Stimulated activated CD8-positive, alpha-beta memory T cell treated with anti-CD3 and anti-CD28 coated beads, Interleukin-12 subunit alpha, Interleukin-12 subunit beta, amount 100 ng/mL, for 1 hour (primary cell): Measurements from ENCODE around the gene ENPEP.
"Not testable (repeated sequence)": the region's sequence is repeated elsewhere in the genome, so short reads cannot be mapped to it uniquely, and the experiment has no call there.

Source experiments
- DNase-seq: peaks from one replicate; pipeline ENCODE4 v3.0.0-alpha.2; 2020; ENCODE audit warnings: low read depth

ENPEP gene

DNA sequence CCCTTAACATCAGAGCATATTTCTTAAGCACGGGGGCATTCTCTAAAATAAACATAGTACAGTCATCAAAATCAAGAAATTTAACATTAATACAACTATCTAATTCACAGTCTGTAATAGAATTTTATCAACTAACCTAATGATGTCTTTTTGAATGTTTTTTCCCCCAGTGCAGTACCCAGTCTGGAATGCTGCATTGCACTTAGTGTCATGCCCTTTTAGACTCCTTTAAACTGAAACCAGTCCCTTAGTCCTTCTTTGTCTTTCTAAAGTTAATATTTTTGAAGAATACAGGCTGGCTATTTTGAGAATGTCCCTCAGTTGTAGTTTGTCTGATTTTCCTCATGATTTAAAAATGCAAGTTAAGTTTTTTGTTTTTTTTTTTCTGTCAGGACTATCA lies 9.5 kb downstream of the ENPEP start:
- DNase-seq: no peak

DNA sequence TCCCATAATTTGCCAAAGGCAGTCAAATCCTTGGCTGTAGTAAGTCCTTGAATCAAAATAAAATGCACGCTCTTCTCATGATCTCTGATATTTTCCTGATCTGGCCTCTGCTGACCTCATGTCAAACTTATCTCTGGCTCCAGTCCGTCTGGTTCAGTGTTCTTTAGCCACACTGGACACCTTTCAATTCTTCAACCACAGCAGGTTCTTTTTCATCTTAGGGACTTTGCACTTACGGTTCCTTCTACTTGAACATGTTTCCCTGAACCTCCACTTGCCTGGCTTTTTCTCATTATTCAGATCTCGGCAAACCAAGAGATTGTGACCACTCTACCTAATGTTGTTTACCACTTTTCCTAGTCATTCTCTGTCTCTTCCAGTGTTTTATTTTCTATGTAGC lies 10.3 kb downstream of the ENPEP start:
- DNase-seq: no peak

DNA sequence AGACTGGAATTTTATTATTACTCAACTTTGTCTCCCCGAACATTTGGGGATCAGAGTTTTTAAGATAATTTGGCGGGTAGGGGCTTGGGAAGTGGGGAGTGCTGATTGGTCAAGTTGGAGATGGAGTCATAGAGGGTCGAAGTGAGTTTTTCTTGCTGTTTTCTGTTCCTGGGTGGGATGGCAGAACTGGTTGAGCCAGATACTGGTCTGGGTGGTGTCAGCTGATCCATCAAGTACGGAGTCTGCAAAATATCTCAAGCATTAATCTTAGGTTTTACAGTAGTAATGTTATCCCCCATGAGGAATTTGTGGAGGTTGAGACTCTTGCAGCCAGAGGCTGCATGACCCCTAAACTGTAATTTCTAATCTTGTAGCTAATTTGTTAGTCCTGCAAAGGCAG lies 10.9 kb downstream of the ENPEP start:
- not testable (repeated sequence) for DNase-seq

DNA sequence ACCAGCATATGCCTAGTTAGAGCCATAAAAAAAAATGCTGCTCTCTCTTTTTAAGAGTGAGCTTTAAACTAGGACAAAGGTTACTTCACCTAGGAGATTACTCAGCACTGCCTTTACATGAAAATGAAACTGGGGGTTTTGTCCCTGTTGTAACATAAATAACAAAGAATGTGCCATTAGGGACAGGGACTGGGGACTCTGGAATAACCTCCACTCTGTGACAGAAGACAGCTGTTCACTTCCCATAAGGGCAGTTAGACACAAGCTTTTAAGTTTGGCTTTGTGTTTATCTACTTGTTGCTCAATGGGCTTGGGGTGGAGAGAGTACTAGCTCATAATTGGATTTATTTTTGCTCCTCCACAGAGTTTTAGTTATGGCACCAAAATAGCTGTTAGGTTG lies 11.9 kb downstream of the ENPEP start:
- no peak for DNase-seq

DNA sequence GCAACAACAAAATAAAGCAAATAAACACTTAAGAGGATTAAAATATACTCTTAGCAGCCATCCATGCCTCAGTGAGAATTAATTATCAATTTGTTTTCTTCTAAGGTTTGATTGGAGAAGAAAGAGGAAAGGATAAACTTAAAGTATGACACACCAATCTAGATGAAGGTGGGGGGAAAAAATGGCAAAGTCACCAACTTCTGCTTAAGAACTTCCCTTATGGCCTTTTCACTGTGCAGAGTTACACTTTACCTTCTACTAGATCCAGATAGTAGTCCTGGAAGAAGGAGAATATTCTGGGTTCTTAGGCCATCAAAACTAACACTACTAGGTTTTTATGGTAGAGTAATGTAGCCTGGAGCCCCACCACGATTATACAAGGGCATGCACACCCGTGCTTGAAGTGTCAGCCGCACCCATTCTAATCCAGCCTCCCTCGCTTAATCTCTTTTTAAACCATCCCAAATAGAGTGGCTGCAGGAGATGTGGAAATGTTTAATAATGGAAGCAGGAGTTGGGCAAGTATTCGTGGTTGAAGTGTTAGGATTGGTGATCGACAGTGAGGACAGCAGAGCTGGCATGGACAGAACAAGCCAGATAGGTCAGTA lies 14.1 kb downstream of the ENPEP start:
- no peak for DNase-seq

DNA sequence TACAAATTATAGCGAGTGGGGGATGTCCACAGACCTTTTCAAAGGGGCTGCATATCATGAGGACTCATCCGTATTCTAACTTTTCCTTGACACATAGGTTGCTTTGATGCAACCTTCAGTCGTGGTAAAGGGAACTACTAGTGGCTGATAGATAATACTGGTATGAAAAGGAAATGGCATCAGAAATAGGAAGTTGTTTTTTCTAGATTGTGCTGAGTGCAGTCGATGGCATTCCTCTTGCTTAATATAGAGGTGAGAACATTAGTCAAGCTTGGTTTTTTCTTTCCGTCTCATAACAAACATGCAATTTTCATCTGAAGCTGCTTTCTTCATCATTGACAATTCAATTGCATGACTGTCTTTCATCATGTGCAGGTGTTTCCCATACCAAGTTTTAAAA lies 16.6 kb downstream of the ENPEP start:
- no peak for DNase-seq

DNA sequence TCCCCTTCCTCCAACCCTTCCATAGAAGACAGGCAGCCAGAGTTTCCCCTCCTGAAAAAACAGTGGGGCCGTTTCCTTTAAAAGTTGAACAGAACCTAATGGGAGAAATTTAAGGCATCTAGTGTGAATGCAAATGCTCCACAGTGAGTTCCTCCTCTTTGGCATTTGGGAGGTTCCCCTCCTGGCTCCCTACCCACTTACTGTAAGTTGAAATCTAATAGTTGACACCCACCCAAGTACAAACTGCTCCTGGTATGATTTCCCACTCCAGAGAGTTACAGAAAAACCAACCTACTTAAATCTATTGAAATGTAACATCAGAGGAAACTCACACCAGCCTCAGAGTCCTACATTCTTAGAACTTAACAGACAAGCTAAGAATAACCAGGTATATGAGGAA lies 17.6 kb downstream of the ENPEP start:
- DNase-seq: no peak

DNA sequence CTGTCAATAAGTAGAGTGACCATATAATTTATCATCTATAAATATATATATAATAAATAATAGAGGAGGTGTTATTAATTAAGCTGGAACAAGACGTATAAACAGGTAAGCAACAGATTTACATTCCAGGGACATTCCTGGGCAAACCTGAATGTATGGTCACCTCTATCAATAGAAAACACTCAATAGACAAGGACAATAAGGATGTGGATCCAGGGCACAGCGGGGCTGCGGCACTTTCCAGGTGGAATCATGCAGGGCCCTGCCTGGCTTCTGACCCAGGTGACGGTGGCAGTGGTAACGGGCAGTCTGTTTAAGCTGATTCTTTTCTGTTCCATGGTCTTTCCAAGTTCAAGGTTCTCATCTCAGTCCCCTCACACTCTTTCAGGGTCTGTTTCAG lies 22.5 kb downstream of the ENPEP start:
- no peak for DNase-seq

DNA sequence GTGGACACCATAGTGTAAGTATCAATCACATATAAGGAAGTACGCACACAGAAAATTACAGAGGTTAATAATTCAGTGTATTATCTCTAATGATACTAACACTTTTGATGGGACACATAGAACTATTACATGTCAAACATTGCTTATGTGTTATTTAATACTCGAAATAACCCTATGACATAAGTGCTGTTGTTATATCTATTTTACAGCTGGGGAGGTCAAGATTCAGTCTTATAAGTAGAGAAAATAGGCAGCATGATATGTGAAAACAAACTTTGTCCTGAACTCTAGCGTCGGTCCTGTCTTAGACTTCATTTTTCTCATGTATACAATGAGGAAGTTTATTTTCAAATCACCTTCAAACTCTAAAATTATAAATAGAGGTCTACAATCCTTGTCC lies 23.2 kb downstream of the ENPEP start:
- DNase-seq: no peak

DNA sequence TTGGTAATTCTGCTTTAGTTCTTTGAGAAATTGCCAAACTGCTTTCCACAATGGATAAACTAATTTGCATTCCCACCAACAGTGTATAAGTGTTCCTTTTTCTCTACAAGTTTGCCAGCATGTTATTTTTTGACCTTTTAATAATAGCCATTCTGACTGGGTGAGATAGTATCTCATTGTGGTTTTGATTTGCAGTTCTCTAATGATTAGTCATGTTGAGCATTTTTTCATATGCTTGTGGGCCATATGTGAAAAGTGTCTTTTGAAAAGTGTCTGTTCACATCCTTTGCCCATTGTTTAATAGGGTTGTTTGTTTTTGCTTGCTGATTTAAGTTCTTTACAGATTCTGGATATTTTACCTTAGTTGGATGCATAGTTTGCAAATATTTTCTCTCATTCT lies 25.9 kb downstream of the ENPEP start:
- DNase-seq: no peak

DNA sequence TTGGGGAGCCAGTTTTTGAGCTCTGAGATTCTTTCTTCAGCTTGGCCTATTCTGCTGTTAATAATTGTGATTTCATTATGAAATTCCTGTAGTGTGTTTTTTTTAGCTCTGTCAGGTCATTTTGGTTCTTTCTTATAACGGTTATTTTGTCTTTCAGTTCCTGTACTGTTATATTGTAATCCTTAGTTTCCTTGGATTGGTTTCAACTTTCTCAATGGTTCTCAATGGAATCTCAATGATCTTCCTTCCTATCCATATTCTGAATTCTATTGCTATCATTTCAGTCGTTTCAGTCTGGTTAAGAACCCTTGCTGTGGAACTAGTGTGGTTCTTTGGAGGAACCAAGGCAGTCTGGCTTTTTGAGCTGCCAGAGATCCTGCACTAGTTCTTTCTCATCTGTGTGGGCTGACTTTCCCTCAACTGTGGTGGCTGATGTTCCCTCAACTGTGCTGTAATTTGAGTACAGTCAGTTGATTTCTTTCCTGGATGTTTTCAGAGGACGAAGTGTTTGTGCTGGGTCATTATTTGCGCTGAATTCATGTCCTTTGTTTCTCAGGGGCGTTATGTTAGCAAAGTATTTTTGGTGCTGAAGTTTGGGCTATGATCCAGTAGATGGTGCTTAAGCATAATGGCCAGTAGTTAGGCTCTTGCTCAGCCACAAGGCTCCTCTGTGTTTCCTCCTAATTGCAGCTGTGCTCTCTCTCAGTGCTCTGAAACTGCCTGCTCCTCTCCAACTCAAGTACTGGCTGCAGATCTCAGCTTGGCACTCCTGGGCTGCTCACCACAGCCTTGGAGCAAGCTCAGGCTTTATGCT lies 27.5 kb downstream of the ENPEP start:
- no peak for DNase-seq

DNA sequence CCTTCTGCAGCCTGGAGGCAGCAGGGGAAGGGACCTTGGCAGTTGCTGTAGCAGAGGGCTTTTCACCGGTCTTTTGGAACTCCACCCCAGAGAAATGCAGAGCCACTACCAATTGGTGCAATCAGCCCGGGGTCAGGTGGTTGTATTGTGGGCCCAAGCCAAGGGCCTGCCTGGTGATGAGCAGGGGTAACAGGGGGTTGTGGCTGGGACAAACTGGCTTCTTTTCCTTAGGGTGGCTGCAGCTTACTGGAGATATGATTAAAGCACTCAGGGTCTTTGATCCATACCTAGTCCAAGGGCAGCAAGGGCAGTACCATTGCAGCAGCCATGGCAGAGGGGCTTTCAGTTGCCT lies 28.1 kb downstream of the ENPEP start:
- DNase-seq: no peak

DNA sequence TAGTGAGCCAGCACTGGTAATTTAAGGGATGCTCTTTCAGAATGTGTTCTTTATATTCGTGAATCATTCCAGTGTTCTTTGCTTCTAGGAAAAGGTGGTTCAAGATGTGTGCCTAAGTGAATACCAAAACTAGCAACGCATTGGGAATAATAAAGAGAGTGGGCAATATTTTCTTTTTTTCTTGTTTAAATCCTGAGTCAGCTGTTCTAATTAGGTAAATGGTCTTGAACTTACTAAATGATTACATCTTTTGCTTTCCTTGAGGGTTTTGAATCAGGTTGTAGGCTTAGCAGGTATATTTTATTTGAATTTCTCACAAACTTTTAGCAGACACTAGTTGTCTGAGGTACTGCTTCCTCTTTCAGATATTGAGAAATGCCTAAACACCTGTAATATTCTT lies 29.5 kb downstream of the ENPEP start:
- no peak for DNase-seq

DNA sequence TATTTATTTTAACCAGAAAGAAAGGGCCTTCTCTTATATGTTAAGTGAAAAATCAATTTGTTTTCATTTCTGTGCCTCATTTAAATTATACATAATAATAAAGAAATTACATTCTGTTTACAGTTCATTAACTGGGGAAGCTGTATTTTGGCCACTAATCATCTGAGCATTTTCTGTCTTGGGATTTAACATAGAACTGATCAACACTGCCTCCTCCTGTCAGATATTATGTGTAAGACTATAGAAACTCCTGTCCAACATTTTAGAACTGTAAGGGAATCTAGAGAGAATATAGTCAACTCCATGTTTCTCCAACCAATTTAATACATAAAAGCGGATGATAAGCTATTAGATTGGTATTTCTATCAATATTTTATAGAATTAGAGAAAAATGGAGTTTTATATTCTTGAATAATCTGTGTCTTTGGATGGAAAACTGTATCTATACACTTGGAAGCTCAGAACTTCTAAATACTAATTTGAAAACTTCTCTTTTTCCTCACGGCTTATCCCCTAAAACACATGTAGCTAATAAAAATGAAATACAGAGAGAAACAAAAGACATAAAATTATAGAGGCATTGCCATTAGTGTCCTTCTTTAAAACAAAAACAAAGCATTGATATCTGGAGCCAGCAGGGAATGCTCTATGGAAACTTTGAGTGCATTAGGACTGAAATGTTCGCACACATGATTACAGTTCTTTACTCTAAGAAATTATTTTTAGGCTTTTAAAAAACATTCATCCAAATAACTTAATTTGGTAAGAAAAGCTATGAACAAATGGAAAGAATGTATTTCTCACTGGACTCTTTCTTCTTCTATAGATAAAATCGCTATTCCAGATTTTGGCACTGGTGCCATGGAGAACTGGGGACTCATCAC lies 33.1 kb downstream of the ENPEP start:
- DNase-seq: no peak

DNA sequence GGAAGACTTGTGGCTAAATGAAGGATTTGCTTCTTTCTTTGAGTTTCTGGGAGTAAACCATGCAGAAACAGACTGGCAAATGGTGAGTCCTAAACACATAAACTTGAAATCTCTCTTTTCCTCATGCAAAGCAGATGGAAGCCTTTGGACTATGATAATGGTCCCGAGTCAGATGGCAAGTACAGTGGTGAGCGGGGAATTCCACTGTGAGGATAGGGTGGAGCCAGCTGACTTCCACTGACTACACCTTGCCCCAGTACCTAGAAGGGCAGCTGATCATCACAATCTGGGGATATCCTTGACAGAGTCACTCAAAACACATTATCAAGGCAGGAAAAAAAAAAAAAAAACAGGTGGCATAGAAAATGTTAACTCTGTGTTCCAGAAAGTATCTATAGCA lies 34.3 kb downstream of the ENPEP start:
- DNase-seq: no peak

DNA sequence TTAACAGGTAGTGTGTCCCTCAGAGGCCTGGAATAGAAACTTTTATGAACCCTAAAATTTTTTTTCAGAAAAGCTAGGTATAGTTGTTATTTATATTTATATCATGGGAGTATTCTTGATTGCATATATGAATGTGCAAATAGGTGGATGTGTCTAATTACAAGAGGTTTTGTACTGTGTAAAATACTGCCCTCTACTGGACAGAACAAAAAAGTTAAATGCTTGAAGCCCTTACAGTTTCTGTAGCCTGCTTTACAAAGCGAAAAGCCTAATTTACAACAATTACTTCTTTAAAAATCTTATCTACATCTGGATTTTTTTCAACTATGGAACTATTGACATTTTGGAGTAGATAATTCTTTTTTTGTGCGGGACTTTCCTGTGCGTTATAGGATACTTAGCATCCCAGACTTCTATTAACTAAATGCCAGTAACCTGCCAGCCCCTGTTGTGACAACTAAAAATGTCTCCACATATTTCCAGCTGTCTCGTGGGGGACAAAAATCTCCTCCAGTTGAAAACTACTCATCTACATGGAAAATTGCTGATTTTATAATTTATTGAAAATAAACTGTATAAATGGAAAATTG lies 35.1 kb downstream of the ENPEP start:
- no peak for DNase-seq

DNA sequence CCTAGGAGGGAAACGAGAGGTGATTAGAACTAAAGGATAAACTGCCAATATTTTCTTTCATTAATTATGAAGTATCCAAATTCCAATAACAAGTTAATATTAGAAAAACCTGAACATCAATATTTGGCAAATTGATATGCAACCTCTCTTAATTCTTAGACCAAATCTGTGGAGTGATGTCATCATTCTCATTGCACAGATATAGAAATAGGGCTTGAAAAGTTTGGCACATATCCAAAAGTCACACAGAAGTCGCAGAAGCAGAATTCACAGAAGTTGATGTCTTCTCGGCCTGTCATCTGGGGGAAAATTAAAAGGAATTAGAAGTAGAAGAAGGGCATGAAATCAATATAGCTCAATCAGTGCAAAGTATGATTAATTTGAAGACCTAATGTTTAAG lies 36.9 kb downstream of the ENPEP start:
- no peak for DNase-seq

DNA sequence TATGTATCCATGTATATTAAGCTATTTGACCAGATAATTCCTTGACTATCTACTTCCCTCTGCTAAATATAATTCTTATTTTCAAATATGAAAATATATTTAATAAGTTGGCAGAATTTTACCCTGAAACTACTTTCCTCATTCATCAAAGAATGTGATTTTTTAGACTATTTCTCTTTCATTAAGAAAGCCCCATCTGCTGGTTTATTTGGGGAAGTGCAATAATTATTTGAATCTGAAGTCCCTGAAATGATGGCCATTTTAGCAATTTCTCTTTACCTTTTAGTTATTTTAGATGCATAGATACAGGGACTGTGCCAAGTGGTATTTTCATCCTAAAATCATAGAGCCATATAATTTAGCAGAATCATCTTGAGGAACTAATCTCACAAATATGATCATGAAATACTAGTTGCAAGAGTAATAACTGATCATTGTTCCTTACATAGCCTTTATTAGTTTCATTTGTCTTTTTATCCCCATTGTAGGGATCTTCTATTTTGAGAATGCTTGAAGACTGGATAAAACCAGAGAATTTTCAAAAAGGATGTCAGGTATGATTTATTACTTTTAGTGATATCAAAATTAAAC lies 39.0 kb downstream of the ENPEP start:
- no peak for DNase-seq

DNA sequence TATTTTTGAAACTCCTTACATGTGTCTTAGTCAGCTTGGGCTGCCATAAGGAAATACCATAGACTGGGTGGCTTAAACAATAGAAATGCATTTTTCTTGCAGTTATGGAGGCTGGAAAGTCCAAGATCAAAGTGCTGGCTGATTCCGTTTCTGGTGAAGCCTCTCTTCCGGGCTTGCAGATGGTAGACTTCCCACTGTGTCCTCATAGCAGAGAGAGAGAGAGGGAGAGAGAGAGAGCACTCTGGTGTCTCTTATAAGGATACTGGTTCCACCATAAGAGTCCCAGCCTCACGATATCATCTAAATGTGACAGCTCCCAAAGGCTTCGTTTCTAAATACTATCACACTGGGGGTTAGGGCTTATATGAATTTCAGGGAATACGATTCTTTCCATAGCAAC lies 39.7 kb downstream of the ENPEP start:
- DNase-seq: no peak

DNA sequence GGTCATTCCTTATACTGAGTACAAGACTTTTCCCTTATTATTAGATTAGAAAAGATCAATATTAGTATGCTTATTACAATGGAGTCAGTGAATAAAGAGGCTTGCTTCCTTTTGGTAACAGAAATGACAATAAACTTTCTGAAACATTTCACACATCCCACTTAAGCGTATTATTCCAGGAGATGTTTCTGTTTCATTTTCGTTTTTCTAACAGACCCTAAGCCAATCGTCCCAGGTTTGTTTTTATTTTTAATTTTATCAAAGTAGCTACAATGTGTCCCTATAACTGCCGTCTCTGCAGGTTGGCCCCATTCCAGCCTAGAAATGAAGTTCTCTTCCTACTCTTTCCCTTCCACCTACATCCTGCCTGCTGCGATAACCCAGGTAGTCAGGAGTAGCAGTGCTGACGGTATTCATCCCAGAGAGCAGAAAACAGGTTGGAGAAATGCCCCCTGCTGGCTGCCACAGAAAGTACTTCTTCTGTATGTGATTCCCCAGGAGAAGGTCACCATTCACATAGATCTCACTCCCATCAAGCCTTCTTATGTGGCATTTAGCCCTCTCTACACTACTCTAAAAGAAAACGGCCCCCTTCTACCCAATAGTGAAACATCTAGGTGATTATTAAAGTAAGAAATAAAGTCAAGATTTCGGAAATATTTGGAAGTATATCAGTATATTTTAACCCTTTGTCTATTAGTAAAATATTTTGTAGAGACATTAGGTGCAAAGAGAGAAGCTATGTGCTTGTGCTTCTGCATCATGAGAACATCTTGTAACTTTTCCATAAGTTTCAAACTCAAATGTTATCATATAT lies 40.4 kb downstream of the ENPEP start:
- peak; percentile 65 for DNase-seq

DNA sequence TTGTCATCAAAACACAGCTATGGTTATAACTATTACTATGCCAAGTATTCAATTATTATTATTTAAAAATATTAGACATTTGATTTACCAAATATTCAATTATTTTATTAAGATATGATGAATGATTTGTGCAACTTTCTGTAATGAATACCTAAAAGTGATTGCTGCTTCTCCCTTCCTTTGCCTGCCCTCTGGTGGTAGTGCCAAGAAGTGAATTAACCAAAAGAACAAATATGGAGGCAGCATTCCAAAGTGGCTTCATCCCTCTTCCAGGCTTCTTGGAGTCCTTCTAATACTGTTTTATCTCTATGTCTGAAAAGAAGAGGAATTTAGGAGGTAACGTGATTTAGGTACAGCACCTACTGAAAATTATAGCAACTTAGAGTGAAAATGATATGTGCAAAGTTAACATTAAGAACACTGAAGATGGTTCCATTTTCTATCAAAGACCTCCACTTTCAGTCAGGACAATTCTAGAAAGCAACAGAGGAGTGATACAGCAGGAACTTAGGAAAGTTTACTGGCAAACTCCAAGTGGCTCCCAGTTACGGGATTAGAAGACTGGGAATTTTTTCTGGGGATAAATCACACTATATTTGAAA lies 43.0 kb downstream of the ENPEP start:
- peak; percentile 8 for DNase-seq
